HFFc6 (cell line): ENCODE measurements around the gene PATJ. TPM values are rescaled to one million over a fixed set of nuclear protein-coding genes. Genes with fewer than 3 reads are reported as not detected.

Experiments used
- DNase-seq: peaks from one replicate; pipeline ENCODE4 v3.0.0-alpha.2; 2018
- H3K27ac Mint-ChIP-seq: 2 replicates; pipeline ENCODE4 v1.8.0; 2020; ENCODE audit warnings: mild to moderate bottlenecking, mixed read lengths
- H3K27me3 Mint-ChIP-seq: 2 replicates; pipeline ENCODE4 v1.8.0; 2021; ENCODE audit warnings: mild to moderate bottlenecking, moderate library complexity, mixed read lengths; ENCODE audit not compliant: insufficient read depth
- H3K36me3 Mint-ChIP-seq: 2 replicates; pipeline ENCODE4 v1.8.0; 2021; ENCODE audit warnings: low read depth, mixed read lengths
- H3K4me1 Mint-ChIP-seq: 2 replicates; pipeline ENCODE4 v1.8.0; 2020; ENCODE audit warnings: low read depth, mixed read lengths
- H3K4me3 Mint-ChIP-seq: 2 replicates; pipeline ENCODE4 v1.8.0; 2020; ENCODE audit warnings: mild to moderate bottlenecking, moderate library complexity, mixed read lengths
- H3K9me3 Mint-ChIP-seq: 2 replicates; pipeline ENCODE4 v1.8.0; 2020; ENCODE audit warnings: mild to moderate bottlenecking, mixed read lengths
- CTCF ChIP-seq: fragments of 200-600 bp; sonication (generic); IDR thresholded peaks from 2 replicates; pipeline ENCODE4 v1.5.0; 2021; ENCODE audit warnings: antibody characterized with exemption, mild to moderate bottlenecking
- total RNA-seq, 6 experiments: library from RNA; stranded (reverse); fragmentation: NEBNext Ultra II Directional; extraction: Animal tissue kit (Norgen Biotek cat#: 25700); gene quantifications; 2 replicates in 1 of 6; 3 replicates in 5 of 6; pipeline ENCODE4 v1.2.3, GENCODE V29; 2021

PATJ gene
- total RNA-seq, 6 experiments from 2014 or later, result 4.7 to 8.0 (median 5.7) TPM

- Mint-ChIP-seq H3K9me3 (no peaks in the 10 kb centered on the region), H3K4me3 (no peak overlapping the region), H3K27ac (no peak overlapping the region), H3K4me1 (no peaks in the 10 kb centered on the region), H3K36me3 (no peaks in the 10 kb centered on the region), H3K27me3 (peaks cover 2% of the 10 kb centered on the region; the same call in 1 of the 2 replicates)
- no peak for TF ChIP-seq CTCF
- no peak for DNase-seq
Measured at GRCh38 chr1:61898658-61899057, 156.4 kb downstream of the PATJ start.

- Mint-ChIP-seq H3K4me3 (no peak overlapping the region), H3K36me3 (no peaks in the 10 kb centered on the region)
- no peak for TF ChIP-seq CTCF
Measured at GRCh38 chr1:61904354-61904753, 162.1 kb downstream of the PATJ start.

GRCh38 chr1:61907102-61907501 lies 164.8 kb downstream of the PATJ start:
- Mint-ChIP-seq H3K9me3 (no peaks in the 10 kb centered on the region), H3K36me3 (no peaks in the 10 kb centered on the region), H3K4me1 (no peaks in the 10 kb centered on the region), H3K27me3 (peaks cover 2% of the 10 kb centered on the region), H3K4me3 (no peak overlapping the region), H3K27ac (no peak overlapping the region)
- no peak for DNase-seq
- TF ChIP-seq CTCF, result no peak

More at GRCh38 chr1:61904354-61904753, 162.1 kb downstream of the PATJ start:
- H3K4me1 Mint-ChIP-seq, result no peaks in the 10 kb centered on the region
- no peak overlapping the region for H3K27ac Mint-ChIP-seq
- peaks cover 2% of the 10 kb centered on the region for H3K27me3 Mint-ChIP-seq
- DNase-seq, result no peak
- no peaks in the 10 kb centered on the region for H3K9me3 Mint-ChIP-seq

GRCh38 chr1:61910035-61910434 lies 167.8 kb downstream of the PATJ start:
- Mint-ChIP-seq H3K4me1 (no peaks in the 10 kb centered on the region), H3K4me3 (no peak overlapping the region), H3K27me3 (no peaks in the 10 kb centered on the region; the same call in 1 of the 2 replicates), H3K27ac (no peak overlapping the region), H3K9me3 (no peaks in the 10 kb centered on the region), H3K36me3 (no peaks in the 10 kb centered on the region)
- TF ChIP-seq CTCF, result no peak
- DNase-seq, result no peak

GRCh38 chr1:61914823-61915482 lies 172.7 kb downstream of the PATJ start:
- no peaks in the 10 kb centered on the region; the same call in 1 of the 2 replicates for H3K9me3 Mint-ChIP-seq
- no peaks in the 10 kb centered on the region for H3K27me3 Mint-ChIP-seq
- no peaks in the 10 kb centered on the region for H3K4me1 Mint-ChIP-seq
- no peak for DNase-seq
- no peaks in the 10 kb centered on the region for H3K36me3 Mint-ChIP-seq
- H3K4me3 Mint-ChIP-seq, result no peak overlapping the region
- no peak for TF ChIP-seq CTCF
- H3K27ac Mint-ChIP-seq, result no peak overlapping the region
